SU-DHL-6 (cell line): ENCODE data around the gene CRISPLD2.
"Not testable (repeated sequence)": the region's sequence is repeated elsewhere in the genome, so short reads cannot be mapped to it uniquely, and the experiment has no call there.

Experiments used
- H2AFZ ChIP-seq: fragments of 200-600 bp; sonication (generic); 2 replicates; pipeline ENCODE4 v1.6.1; 2014; ENCODE audit warnings: low read depth, mild to moderate bottlenecking, moderate library complexity, mixed read lengths, antibody characterized with exemption, low read length; ENCODE audit not compliant: severe bottlenecking
- H3F3A ChIP-seq: fragments of 200-600 bp; shearing (Covaris generic); 2 replicates; pipeline ENCODE4 v1.6.0; 2016; ENCODE audit warnings: antibody characterized with exemption, mild to moderate bottlenecking; ENCODE audit not compliant: insufficient read depth
- H3K27ac ChIP-seq: fragments of 200-600 bp; sonication (generic); 2 replicates; pipeline ENCODE4 v1.5.1; 2016; ENCODE audit warnings: low read depth, mild to moderate bottlenecking, low read length, moderate library complexity, mixed read lengths
- H3K27me3 ChIP-seq: fragments of 200-600 bp; sonication (generic), shearing (Covaris generic); 2 replicates; pipeline ENCODE4 v1.6.0; 2014; ENCODE audit warnings: mild to moderate bottlenecking, low read length
- H3K36me3 ChIP-seq: fragments of 200-600 bp; sonication (generic); 2 replicates; pipeline ENCODE4 v1.6.1; 2014; ENCODE audit warnings: mild to moderate bottlenecking, low read length, mixed read lengths
- H3K4me2 ChIP-seq: fragments of 300-600, 200-600 bp; shearing (Covaris generic), sonication (generic); 2 replicates; pipeline ENCODE4 v1.6.0; 2014; ENCODE audit warnings: low read length, low read depth, mild to moderate bottlenecking; ENCODE audit not compliant: poor library complexity, severe bottlenecking
- H3K4me3 ChIP-seq: fragments of 200-600 bp; sonication (generic); 2 replicates; pipeline ENCODE4 v1.5.1; 2014; ENCODE audit warnings: antibody characterized with exemption, low read length, mild to moderate bottlenecking, mixed read lengths; ENCODE audit not compliant: insufficient read depth, poor library complexity, severe bottlenecking
- H3K79me2 ChIP-seq: fragments of 200-600 bp; sonication (generic); 2 replicates; pipeline ENCODE4 v1.6.1; 2014; ENCODE audit warnings: mild to moderate bottlenecking, low read length, moderate library complexity; ENCODE audit not compliant: insufficient read depth
- H3K9ac ChIP-seq: fragments of 200-600 bp; sonication (generic); 2 replicates; pipeline ENCODE4 v1.7.0; 2014; ENCODE audit warnings: mild to moderate bottlenecking, low read length
- H3K9me2 ChIP-seq: fragments of 200-600 bp; sonication (generic); replicated peaks from 2 replicates; pipeline ENCODE4 v1.6.1; 2014; ENCODE audit warnings: low read length; ENCODE audit not compliant: insufficient read depth
- H3K9me3 ChIP-seq: fragments of 200-600 bp; sonication (generic); 2 replicates; pipeline ENCODE4 v1.6.1; 2014; ENCODE audit warnings: low read length, mixed read lengths; ENCODE audit not compliant: insufficient read depth
- H4K20me1 ChIP-seq: fragments of 200-600 bp; sonication (generic); 2 replicates; pipeline ENCODE4 v1.6.1; 2014; ENCODE audit warnings: low read depth, mild to moderate bottlenecking, antibody characterized with exemption, low read length, moderate library complexity, mixed read lengths
- CTCF ChIP-seq: fragments of 200-600 bp; sonication (generic); IDR thresholded peaks from one replicate; pipeline ENCODE4 v1.5.1; 2017; ENCODE audit warnings: antibody characterized with exemption, mild to moderate bottlenecking, low read length, moderate library complexity; ENCODE audit not compliant: insufficient read depth, poor library complexity, severe bottlenecking
- EZH2phosphoT487 ChIP-seq: fragments of 200-600 bp; sonication (generic), shearing (Covaris generic); conservative IDR thresholded peaks from 2 replicates; pipeline ENCODE4 v1.6.1; 2018; ENCODE audit warnings: mild to moderate bottlenecking, antibody characterized with exemption, low read length, moderate library complexity, mixed read lengths

Gene CRISPLD2

GRCh38 chr16:84854759-84855158 is 35.0 kb downstream of the CRISPLD2 start:
- no peak for TF ChIP-seq EZH2phosphoT487
- TF ChIP-seq CTCF = no peak
- Histone ChIP-seq H4K20me1 (no peaks in the 10 kb centered on the region), H3K27ac (no peak overlapping the region), H3K27me3 (no peaks in the 10 kb centered on the region), H3K4me3 (no peak overlapping the region), H3F3A (no peaks in the 10 kb centered on the region), H3K9ac (no peak overlapping the region), H3K79me2 (no peaks in the 10 kb centered on the region), H2AFZ (no peak overlapping the region), H3K36me3 (no peaks in the 10 kb centered on the region), H3K9me3 (no peaks in the 10 kb centered on the region; the same call in 1 of the 2 replicates), H3K4me2 (no peak overlapping the region), H3K9me2 (no peaks in the 10 kb centered on the region)

- not testable (repeated sequence) for H3K36me3 ChIP-seq, H3F3A ChIP-seq, H3K4me3 ChIP-seq, H4K20me1 ChIP-seq, H3K9me3 ChIP-seq, H3K9me2 ChIP-seq, H3K27me3 ChIP-seq, H2AFZ ChIP-seq, H3K79me2 ChIP-seq, H3K4me2 ChIP-seq, H3K9ac ChIP-seq, H3K27ac ChIP-seq
Observed at GRCh38 chr16:84855435-84856202, 35.8 kb downstream of the CRISPLD2 start.

GRCh38 chr16:84856203-84856581 is 36.4 kb downstream of the CRISPLD2 start:
- not testable (repeated sequence) for H3K36me3 ChIP-seq, H3K9me3 ChIP-seq, H3K27me3 ChIP-seq, H2AFZ ChIP-seq, H3K27ac ChIP-seq, H3K9ac ChIP-seq, H4K20me1 ChIP-seq, H3K4me3 ChIP-seq, H3K79me2 ChIP-seq, H3F3A ChIP-seq, H3K9me2 ChIP-seq, H3K4me2 ChIP-seq

GRCh38 chr16:84856811-84857210 is 37.0 kb downstream of the CRISPLD2 start:
- not testable (repeated sequence) for H3K9ac ChIP-seq, H3K9me2 ChIP-seq, H3K79me2 ChIP-seq, H4K20me1 ChIP-seq, H3K9me3 ChIP-seq, H2AFZ ChIP-seq, H3K27ac ChIP-seq, H3K4me2 ChIP-seq, H3K4me3 ChIP-seq, H3K27me3 ChIP-seq, H3F3A ChIP-seq, H3K36me3 ChIP-seq

- no peaks in the 10 kb centered on the region for H3K36me3 ChIP-seq
- H3K9ac ChIP-seq = no peak overlapping the region
- no peak overlapping the region for H3K4me2 ChIP-seq
- no peaks in the 10 kb centered on the region for H3K27me3 ChIP-seq
- no peaks in the 10 kb centered on the region for H3K9me2 ChIP-seq
- no peak overlapping the region for H3K4me3 ChIP-seq
- no peaks in the 10 kb centered on the region for H4K20me1 ChIP-seq
- H2AFZ ChIP-seq = no peak overlapping the region
- H3K27ac ChIP-seq = no peak overlapping the region
- TF ChIP-seq CTCF = no peak
- TF ChIP-seq EZH2phosphoT487 = no peak
- no peaks in the 10 kb centered on the region for H3K79me2 ChIP-seq
- no peaks in the 10 kb centered on the region for H3F3A ChIP-seq
- H3K9me3 ChIP-seq = no peaks in the 10 kb centered on the region; the same call in 1 of the 2 replicates
Observed at GRCh38 chr16:84859681-84860080, 39.9 kb downstream of the CRISPLD2 start.
